HG02610 (cell line): Measurements from ENCODE around the gene SMARCAL1.

ENCODE experiments used
- ATAC-seq: cut with Tn5 transposase; IDR thresholded peaks from one replicate; pipeline ENCODE4 v1.9.1; 2021; ENCODE audit warnings: mild to moderate bottlenecking, moderate library complexity; ENCODE audit not compliant: unreplicated experiment

The SMARCAL1 gene

GRCh38 chr2:216522892-216523502 lies 110.7 kb downstream of the SMARCAL1 start:
- no peak for ATAC-seq

DNA sequence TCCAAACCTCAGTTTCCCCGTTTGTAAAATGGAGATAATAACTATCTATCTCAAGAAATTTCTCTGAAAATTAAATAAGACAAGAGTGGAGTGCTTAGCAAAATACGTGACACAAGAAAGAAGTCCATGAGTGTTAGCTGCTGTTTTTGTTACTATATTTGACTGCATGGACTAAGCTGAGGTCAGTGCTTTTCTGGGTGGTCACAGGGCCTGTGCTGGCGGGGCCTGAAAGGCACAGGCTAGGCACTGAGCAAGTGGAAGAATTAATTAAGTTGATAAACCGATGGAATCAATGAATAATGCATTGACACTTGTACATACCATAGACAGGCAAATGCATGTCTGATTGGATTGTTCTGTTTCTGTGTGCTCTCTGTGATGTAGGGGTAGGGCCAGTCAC lies 113.7 kb downstream of the SMARCAL1 start:
- ATAC-seq = no peak

DNA sequence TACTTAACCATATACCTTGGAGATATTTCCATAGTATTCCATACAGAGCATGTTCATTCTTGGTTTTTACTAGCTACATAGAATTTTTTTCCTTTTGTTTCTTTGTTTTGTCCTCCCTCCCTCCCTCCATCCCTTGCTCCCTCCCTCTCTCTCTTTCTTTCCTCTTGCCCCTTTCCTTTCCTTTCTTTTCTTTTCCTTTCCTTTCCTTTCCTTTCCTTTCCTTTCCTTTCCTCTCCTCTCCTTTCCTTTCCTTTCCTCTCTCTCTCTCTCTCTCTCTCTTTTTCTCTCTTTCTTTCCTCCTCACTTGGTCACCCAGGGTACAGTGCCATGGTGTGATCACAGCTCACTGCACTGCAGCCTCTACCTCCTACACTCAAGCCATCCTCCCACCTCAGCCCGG lies 114.7 kb downstream of the SMARCAL1 start:
- no peak for ATAC-seq

DNA sequence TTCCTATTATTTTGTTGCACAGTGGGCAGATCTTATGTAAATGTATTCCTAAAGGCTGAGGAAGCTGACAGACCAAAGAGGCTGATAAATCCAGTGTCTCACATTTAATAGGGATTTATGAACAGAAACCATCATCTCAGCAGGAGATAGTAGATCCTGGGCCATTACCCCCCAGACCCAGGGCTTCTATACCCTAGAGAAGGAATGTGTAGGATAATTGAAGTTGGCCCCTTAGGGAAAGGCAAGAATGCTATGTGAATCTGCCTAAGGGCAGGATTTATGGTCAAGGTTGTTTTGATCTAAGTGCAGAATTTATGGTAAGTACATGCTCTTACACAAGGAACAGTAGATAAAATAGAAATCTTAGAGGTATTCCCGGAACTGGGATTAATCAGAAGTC lies 115.3 kb downstream of the SMARCAL1 start:
- no peak for ATAC-seq

- no peak for ATAC-seq
Observed at GRCh38 chr2:216532562-216532961, 120.3 kb downstream of the SMARCAL1 start.
